ENCODE results near the gene CAGE1.
A peak's percentile ranks its signal among the peaks of the same experiment; 100 is the strongest.
"Not testable (repeated sequence)": the region's sequence is repeated elsewhere in the genome, so short reads cannot be mapped to it uniquely, and the experiment has no call there.

The CAGE1 gene

GRCh38 chr6:7409740-7410139 lies 20.2 kb upstream of the CAGE1 start:
- DNase-seq: no peak

DNA sequence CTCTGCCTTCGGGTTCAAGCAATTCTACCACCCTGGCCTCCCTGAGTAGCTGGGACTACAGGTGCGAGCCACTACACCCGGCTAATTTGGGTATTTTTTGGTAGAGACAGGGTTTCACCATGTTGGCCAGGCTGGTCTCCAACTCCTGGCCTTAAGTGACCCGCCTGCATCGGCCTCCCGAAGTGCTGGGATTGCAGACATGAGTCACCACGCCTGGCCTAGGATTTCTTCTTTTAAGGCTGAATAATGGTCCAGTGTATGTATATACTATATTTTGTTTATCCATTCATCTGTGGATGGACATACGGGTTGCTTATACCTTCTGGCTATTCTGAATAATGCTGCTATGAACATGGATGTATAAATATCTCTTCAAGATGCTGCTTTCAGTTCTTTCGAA lies 17.2 kb upstream of the CAGE1 start:
- no peak for DNase-seq

- no peak for DNase-seq
These were observed 15.0 kb upstream of the CAGE1 start for GRCh38 chr6:7404546-7404945.

DNA sequence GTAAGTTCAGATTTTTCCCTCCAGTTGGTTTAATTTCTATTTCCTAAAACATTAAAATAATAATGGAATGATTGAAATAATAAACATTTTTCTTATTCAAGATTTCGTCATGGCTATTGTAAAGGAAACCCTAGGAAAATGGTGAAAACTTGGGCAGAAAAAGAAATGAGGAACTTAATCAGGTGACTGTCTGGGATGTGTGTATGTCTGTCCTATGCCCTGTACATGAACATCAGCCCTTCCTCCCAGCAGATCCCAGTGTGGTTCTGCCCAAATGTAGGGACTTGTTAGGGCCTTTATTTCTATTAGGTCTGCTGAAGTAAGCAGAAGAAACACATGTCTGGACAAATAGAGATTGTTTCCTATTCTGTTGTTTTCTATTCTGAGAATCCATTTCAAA lies 13.2 kb upstream of the CAGE1 start:
- DNase-seq: peak; percentile 50 to 81 (median 74)

- DNase-seq: peak in 2 of 4 experiments; percentile 6 to 23
These were observed 11.5 kb upstream of the CAGE1 start for GRCh38 chr6:7401075-7401474.

DNA sequence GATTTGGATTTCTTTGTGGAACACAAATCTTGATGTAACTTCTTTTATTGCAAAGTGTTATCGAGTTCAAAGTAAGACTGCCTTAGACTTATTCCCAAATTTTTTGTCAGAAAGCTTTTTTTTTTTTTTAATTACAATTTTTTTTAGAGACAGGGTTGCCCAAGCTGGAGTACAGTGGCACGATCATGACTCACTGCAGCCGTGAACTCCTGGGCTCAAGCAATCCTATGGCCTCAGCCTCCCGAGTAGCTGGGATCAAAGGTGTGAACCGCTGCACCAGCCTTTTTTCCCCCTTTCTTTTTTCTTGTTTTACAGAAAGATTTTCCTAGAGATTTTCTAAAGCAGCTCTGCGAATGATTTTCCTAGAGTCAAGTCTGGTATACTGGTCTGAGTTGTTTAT lies 2.9 kb upstream of the CAGE1 start:
- no peak for DNase-seq

DNA sequence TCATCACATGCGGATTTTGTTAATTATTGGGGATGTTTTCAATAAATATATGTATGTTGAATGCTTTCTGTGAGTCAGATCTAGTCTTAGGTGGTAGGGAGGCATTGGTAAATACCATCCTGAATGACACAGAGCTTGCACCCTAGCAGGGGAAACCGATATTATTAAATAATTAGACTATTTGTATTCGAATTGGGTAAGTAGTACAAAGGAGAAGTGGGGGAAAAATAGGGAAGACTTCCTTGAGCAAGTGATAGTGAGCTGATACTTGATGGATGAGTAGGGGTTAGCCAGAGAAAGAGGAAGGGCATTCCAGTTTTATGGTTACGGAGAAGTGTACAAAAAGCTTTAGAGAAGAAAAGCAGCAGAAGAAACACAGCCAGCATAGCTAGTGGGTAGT lies 1.6 kb upstream of the CAGE1 start:
- peak; percentile 6 to 53 (median 30) for DNase-seq

GRCh38 chr6:7390226-7390878 lies 810 bp upstream of the CAGE1 start:
- DNase-seq: peak in 3 of 4 experiments; percentile 2 to 17 (median 10)

- DNase-seq: peak in 2 of 4 experiments; percentile 69 to 74
These were observed 436 bp downstream of the CAGE1 start for GRCh38 chr6:7389162-7389450.

- no peak for DNase-seq
These were observed 8.4 kb downstream of the CAGE1 start for GRCh38 chr6:7381092-7381491.

DNA sequence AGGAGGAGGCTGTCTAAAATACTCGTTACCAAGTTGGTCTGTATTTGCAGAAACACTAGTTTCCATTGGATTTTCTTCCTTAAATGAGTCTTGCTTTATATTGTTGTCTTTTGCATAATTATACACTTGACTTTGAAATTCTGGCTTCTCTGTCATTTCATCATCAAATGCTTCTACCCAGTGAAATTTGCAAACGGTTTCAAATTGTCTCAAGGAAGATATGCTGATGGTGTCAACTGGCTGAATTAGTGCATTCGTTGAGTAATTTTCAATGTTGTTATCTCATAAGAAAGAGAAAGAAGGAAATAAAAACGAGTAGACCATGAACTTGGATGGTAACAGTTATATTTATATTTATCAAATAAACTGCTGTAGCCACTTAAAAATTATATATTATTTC lies 10.8 kb downstream of the CAGE1 start:
- DNase-seq: no peak

DNA sequence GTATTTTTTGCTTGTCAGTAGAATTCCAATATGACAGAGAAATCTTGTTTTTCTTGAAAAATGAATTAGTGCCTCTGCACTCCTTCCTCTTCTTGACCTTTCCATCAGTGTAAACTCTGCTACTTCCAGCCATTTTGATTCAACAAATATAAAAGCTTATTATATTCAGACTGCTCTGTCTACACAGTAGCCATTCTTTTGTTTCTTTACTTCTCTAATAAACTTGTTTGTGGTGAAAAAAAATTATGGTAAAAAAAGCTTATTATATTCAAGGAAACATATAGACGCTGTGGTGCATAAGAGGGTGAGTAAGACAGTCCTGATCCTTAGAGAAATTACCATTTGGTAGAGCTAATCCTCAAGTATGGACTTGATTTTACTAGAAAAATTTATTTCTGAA lies 11.6 kb downstream of the CAGE1 start:
- DNase-seq: no peak

DNA sequence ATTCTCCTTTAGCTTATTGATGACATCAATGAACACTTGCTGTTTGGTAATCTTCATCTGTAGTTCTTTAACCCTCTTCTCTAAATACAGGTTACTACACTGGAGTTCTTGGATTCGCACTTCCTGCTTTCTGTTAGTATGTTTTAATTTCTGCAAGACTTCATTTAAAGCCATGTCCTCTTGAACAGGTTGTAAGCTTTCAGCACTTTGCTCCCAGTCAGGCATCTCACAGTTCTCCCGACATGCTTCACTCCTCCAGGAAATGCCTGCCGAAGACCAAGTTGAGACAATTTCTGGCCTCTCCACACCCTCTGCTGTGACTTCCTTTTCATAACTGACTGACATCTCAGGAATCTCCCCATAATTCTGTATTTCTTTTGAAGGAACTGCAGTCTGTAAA lies 15.8 kb downstream of the CAGE1 start:
- peak; percentile 13 to 35 (median 24) for DNase-seq

DNA sequence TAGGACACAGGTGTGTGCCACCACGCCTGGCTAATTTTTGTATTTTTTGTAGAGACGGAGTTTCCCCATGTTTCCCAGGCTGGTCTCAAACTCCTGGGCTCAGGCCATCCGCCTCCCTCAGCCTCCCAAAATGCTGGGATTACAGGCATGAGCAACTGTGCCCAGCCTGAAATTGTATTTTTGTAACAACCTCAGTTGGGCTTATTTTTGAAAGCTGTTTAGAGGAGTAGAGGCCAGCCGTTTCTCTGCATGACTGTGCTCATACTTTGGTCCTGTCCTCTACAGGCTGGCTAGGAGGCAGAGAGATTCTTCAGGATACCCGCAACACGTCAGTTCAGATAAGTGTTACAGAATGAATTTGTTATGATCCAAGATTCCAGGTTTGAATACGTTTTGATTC lies 22.1 kb downstream of the CAGE1 start:
- no peak for DNase-seq

DNA sequence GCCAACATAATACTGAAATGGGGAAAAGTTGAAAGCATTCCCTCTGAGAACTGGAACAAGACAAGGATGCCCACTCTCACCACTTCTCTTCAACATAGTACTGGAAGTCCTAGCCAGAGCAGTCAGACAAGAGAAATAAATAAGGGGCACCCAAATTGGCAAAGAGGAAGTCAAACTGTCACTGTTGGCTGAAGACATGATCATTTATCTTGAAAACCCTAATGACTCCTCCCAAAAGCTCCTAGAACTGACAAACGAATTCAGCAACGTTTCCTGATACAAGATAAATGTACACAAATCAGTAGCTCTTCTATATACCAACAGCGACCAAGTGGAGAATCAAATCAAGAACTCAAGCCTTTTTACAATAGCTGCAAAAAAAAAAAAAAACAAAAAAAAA lies 37.6 kb downstream of the CAGE1 start:
- not testable (repeated sequence) for DNase-seq

DNA sequence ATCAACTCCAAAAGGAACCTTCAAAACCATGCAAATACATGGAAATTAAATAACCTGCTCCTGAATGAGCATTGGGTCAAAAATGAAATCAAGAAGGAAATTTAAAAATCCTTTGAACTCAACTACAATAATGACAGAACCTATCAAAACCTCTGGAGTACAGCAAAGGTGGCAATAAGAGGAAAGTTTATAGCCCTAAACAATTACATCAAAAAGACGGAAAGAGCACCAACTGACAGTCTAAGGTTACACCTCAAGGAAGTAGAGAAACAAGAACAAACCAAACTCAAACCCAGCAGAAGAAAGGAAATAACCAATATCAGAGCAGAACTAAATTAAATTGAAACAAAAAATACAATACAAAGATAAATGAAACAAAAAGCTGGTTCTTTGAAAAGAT lies 39.0 kb downstream of the CAGE1 start:
- DNase-seq: not testable (repeated sequence)

DNA sequence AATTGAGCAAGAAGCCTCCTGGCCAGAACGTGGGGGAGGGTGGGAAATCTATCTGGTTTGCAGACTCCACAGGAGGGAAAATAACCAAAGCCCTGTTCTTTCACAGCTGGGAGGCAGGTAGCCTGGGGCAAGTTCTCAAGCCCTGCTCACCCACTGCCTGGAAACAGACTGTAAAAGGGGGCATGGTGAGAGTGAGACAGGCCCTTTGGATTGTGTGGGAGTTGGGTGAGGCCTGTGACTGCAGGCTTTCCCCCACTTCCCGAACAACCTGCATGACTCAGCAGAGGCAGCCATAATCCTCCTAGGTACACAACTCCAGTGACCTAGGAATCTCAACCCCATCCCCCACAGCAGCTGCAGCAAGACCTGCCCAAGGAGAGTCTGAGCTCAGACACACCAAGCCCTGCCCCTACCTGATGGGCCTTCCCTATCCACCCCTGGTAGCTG lies 42.0 kb downstream of the CAGE1 start:
- not testable (repeated sequence) for DNase-seq

DNA sequence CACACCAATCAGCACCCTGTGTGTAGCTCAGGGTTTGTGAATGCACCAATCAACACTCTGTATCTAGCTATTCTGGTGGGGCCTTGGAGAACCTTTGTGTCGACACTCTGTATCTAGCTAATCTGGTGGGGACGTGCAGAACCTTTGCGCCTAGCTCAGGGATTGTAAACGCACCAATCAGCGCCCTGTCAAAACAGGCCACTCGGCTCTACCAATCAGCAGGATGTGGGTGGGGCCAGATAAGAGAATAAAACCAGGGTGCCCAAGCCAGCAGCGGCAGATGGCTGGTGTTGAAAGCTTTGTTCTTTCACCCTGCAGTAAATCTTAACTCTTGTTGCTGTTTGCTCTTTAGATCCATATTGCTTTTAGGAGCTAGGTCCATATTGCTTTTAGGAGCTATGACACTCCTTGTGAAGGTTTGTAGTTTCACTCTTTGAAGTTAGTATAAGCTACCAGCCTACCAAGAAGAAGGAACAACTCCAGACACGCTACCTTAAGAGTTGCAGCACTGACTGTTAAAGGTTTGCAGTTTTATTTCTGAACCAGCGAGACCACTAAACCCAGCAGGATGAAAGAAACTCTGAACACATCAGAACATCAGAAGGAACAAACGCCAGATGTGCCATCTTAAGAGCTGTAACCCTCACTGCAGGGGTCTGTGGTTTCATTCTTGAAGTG lies 44.6 kb downstream of the CAGE1 start:
- not testable (repeated sequence) for DNase-seq

- DNase-seq: no peak
These were observed 45.7 kb downstream of the CAGE1 start for GRCh38 chr6:7343546-7344475.

- no peak for DNase-seq
These were observed 47.4 kb downstream of the CAGE1 start for GRCh38 chr6:7341989-7342742.

DNA sequence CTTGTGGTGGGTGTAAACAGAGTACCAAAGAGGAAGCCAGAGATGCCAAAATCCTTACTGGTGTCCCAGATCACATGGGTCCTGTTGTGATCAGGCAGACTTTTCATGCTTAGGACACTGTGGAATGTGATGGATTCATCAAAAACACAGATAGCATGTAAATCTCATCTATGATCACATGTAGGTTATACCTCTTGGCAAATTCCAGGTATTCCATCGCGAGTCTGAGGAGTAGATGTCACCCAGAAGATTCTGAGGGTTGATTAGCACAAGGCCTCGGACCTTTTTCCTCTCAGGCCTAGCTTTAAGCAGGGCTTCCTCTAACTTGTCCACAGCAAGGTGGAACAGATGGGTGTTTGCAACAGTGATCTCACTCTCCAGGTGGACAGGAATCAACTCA lies 48.3 kb downstream of the CAGE1 start:
- DNase-seq: no peak

GRCh38 chr6:7339007-7339732 lies 50.4 kb downstream of the CAGE1 start:
- peak; percentile 59 to 76 (median 74) for DNase-seq

Data from suppressor macrophage (primary cell).